Right ventricle myocardium superior (tissue), 1 donor: ENCODE measurements around the gene UST. TPM values are rescaled to one million over a fixed set of nuclear protein-coding genes. Genes with fewer than 3 reads are reported as not detected.

Experiments used
- ATAC-seq: fragments of 200-7000 bp; cut with Tn5 transposase; one replicate; pipeline ENCODE4 v1.9.1; 2020; ENCODE audit warnings: mild to moderate bottlenecking; ENCODE audit not compliant: poor library complexity
- DNase-seq: peaks from one replicate; pipeline ENCODE4 v3.0.0-alpha.2; 2020
- intact Hi-C: fragments of 100-400 bp; cut with DNase I; formaldehyde crosslinking; loops from one replicate; pipeline ENCODE4 v1.11.2; 2022
- total RNA-seq: library from RNA; stranded (reverse); fragmentation: NEBNext Ultra II Directional; extraction: Animal tissue kit (Norgen Biotek cat#: 25700); gene quantifications from one replicate; pipeline ENCODE4 v1.2.1, GENCODE V29; 2021
- donor health status: DM: no; HTN: yes; CAD: no; lungs with severe emphysema.

The UST gene
- total RNA-seq, 1 donor from 2014 or later: 3.9 TPM

DNA sequence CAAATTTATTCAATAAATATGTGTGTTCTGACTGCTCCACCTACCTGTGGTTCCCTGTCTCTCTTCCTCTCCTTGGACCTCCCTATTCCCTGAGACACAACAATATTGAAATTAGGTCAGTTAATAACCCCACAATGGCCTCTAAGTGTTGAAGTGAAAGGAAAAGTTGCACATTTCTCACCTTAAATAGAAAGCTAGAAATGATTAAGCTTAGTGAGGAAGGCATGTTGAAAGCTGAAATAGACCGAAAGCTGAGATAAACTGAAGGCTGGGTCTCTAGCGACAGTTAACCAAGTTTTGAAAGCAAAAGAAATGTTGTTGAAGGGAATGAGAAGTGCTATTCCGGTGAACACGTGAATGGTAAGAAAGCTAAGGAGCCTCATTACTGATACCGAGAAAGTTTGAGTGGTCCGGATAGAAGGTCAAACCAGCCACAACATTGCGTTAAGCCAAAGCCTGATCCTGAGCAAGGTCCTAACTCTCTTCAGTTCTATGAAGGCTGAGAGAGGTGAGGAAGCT, 34.1 kb downstream of the UST start:
- DNase-seq (no peak), ATAC-seq (no peak)
- intact Hi-C loops: no loop called here

DNA sequence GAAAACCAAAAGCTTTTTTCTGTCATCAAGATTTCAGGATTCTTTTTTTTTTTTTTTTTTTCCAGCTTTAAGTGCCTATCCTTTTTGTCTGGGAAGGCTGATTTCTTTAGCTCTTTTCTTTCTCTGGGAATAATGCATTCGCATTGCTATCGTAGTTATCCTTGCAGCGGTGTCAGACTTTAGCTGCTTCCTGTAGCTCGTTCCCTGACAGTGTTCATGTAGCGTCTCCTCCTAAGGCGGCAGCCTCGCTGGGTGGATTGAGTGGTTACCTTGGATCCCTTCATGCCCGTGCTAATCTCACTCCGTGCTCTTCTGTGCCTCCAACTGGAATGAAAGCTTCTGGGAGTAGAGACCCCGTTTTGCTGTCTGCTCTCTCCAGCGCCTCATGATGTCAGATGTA, 43.1 kb downstream of the UST start:
- no peak for ATAC-seq
- intact Hi-C loops: no loop called here
- DNase-seq: no peak

GRCh38 chr6:148790404-148790803, 43.6 kb downstream of the UST start:
- DNase-seq (no peak), ATAC-seq (no peak)
- intact Hi-C loops: no loop called here

DNA sequence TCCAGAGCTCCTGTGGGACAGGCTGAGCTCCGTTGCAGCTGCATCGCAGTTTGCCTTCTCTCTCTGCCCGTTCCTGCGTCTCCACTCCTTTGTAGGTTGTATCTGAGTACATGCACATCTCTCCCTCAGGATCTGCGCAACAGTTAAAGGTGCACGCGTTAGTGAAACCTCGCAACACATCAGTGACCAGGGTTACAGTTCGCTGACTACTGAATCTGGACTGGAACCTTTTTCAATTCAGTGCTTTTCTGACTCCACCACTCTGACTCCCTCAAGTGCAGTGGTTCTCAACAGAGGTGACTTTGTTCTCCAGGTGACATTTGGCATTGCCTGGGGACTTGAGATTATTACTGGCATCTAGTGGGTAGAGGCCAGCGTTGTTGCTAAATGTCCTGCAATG, 44.0 kb downstream of the UST start:
- DNase-seq: no peak
- intact Hi-C loops: no loop called here
- no peak for ATAC-seq

DNA sequence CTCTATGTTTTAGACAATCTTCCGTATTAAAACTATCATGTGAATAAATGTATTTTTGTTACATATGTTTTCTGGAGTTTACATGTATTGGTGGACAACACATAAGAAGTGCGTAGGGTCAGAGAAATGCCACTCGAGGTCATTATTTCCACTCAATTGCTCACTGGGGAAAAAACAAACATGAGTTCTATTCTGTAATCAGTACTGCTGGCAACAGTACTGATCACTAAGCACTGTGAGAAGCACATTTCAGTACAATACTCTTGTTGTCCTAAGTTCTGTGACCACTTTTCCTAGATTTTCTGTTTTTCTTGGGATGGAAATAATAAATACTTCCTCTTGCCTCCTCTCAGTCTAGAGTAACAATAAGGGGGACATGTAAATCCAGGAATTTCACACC, 44.5 kb downstream of the UST start:
- DNase-seq (no peak), ATAC-seq (no peak)
- intact Hi-C loops: no loop called here

DNA sequence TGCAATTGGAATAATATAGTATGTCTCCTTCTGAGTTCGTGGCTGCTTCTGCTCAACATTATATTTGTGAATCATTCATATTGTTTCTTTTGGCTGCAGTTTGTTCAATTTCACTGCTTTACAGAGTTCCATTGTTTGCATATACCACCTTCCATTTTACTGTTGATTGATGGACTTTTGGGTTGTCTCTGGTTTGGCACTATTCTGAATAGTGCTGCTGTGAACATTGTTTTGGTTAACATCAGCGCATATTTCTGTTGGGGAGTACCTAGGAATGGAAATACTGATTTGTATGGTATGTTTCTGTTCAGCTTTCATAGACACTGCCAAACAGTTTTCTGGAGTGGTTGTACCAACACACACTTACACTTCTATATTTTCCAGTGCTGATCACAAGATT, 46.9 kb downstream of the UST start:
- ATAC-seq (no peak), DNase-seq (no peak)
- intact Hi-C loops: no loop called here

- DNase-seq: no peak
- ATAC-seq: no peak
- intact Hi-C loops: no loop called here
Measured at GRCh38 chr6:148794797-148795196, 48.0 kb downstream of the UST start.

DNA sequence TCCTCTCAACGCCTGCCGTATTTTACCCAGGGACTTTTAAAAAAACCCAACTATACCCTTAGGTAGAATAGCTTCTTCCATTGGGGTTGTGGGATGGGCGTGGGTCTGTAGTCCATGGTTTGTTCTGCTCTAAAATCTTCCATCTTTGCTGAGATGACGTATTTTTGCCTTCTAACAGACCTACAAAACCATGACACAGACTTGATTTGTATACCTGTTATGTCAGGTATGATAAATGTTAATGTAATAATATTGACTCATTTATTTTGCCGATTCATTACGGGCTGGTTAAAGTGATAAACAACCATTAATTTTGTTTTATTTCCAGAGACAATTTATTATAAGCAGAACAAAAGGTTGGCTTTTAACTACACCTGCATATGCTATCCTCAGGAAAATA, 48.7 kb downstream of the UST start:
- intact Hi-C loops: no loop called here
- DNase-seq (no peak), ATAC-seq (no peak)

DNA sequence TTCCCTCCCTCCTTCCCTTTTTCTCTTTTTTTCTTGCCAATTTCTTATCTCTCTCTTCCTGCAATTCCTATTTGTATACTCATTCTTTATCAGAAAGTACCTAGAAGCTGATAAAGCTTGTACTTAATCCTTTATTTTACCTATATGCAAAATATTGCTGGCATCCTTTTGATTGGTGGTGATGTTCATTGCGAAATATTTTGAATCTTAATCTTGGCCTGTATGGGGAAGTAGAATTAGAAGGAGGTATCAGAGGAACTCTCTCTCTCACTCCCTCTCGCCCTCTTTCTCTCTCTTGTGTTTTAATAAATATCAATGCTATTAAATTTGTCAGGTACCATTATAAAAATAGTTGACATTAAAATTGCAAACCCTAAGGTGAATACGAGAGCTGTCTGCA, 52.8 kb downstream of the UST start:
- ATAC-seq: peak; percentile 31
- DNase-seq: no peak
- intact Hi-C loops: no loop called here

GRCh38 chr6:148800536-148800935, 53.7 kb downstream of the UST start:
- intact Hi-C loops: no loop called here
- ATAC-seq (peak; percentile 20), DNase-seq (no peak)

GRCh38 chr6:148803979-148804378, 57.1 kb downstream of the UST start:
- ATAC-seq (no peak), DNase-seq (no peak)
- intact Hi-C loops: no loop called here

- intact Hi-C loops: no loop called here
- ATAC-seq: no peak
Measured at GRCh38 chr6:148805777-148806176, 58.9 kb downstream of the UST start.

DNA sequence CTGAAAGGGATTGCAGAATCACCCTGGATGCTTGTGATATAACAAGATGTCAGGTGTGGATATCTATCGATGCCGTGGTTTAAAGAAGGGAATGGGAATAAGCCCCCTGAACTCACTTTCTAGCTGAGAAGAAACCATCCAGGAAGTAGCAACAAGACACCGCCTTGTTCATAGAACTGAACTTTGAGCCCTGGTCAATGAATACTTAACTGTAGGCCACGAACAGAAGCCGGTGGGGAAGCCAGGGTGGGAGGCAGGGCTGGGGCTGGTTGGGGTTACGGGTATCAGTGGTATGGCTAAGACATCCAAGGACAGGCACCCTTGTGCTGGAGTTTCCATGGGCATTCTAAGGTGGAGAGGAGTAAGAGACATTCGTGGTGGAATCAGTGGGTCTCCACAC, 61.0 kb downstream of the UST start:
- intact Hi-C loops: no loop called here
- ATAC-seq (no peak), DNase-seq (no peak)

More at GRCh38 chr6:148805777-148806176, 58.9 kb downstream of the UST start:
- no peak for DNase-seq

- DNase-seq: no peak
- intact Hi-C loops: no loop called here
- no peak for ATAC-seq
Measured at GRCh38 chr6:148808786-148809304, 62.0 kb downstream of the UST start.

- ATAC-seq (peak; percentile 73), DNase-seq (no peak)
- intact Hi-C loops: no loop called here
Measured at GRCh38 chr6:148811459-148811858, 64.6 kb downstream of the UST start.

- ATAC-seq (no peak), DNase-seq (no peak)
- intact Hi-C loops: no loop called here
Measured at GRCh38 chr6:148814082-148814790, 67.4 kb downstream of the UST start.

DNA sequence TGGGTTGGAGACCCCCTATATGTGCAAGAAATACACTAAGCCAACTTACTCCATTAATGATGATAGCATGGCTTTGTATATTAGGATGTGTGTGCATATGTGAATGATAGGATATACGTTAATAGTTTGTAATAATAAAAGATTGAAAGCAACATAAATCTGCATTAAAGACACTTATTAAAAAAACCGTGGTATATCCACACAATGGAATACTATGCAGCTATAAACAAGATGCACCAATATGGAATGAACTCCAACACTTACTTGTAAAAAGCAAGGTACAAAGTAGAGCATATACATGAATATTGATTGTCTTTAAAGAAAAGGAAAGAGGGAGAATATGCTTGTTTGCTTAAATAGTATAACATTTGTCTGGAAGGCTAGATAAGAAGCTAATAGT, 68.0 kb downstream of the UST start:
- no peak for DNase-seq
- ATAC-seq: no peak
- intact Hi-C loops: no loop called here

- intact Hi-C loops: no loop called here
- ATAC-seq (no peak), DNase-seq (no peak)
Measured at GRCh38 chr6:148816117-148816516, 69.3 kb downstream of the UST start.

DNA sequence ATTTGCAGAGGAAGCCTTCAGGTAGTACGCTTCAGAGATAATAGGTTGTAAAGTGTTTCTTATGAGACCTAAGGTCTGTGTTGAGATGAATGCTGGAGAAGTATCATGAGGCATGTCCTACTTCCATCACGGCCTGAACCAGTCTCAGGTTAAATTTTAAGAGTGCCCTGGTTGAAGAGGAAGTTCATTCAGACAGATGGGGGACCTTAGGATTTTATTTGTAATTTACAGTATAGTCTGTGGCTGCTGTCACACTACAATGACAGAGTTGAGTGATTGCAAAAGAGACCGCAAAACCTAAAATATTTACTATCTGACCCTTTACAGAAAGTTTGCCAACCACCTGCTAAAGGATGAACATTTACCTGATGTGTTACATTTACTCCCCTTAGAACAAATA, 70.9 kb downstream of the UST start:
- intact Hi-C loops: no loop called here

DNA sequence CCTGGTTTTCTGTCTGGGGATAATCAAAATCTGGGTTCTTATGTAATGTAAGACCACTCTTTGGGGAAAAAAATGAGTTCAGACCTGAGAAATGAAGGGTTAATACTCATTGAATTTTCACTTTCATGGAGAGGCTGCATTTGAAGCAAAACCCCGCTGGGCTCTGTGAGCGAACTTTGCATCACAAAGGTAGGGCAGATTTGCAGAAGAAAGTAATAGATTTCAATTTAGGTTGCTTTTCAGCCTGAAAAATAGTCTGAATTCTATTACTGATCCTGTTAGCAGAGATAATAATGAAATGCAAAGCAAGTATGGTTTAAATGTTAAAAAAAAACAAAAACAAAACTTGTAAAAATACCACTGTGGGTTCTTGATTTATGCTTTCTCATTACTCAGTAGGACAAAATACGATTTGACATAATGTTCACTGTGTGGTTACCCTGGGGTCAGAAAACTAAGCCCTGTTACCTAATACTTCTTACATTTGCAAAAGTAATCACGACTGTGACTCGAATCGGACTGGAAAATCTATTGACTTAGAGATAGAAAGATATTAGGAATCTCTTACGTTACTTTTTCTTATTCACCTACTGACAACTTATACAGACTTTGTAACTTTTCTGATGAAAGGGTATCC, 72.2 kb downstream of the UST start:
- intact Hi-C loops: no loop called here
- DNase-seq (no peak), ATAC-seq (no peak)

More for the DNA sequence above, 70.9 kb downstream of the UST start:
- DNase-seq (no peak), ATAC-seq (no peak)
